ENCODE results near the gene ERAP2. TPM values are rescaled to one million over a fixed set of nuclear protein-coding genes. Genes with fewer than 3 reads are reported as not detected.
A peak's percentile ranks its signal among the peaks of the same experiment; 100 is the strongest.

ERAP2 gene
- polyA plus RNA-seq, 1 experiment = 2.5 TPM

DNA sequence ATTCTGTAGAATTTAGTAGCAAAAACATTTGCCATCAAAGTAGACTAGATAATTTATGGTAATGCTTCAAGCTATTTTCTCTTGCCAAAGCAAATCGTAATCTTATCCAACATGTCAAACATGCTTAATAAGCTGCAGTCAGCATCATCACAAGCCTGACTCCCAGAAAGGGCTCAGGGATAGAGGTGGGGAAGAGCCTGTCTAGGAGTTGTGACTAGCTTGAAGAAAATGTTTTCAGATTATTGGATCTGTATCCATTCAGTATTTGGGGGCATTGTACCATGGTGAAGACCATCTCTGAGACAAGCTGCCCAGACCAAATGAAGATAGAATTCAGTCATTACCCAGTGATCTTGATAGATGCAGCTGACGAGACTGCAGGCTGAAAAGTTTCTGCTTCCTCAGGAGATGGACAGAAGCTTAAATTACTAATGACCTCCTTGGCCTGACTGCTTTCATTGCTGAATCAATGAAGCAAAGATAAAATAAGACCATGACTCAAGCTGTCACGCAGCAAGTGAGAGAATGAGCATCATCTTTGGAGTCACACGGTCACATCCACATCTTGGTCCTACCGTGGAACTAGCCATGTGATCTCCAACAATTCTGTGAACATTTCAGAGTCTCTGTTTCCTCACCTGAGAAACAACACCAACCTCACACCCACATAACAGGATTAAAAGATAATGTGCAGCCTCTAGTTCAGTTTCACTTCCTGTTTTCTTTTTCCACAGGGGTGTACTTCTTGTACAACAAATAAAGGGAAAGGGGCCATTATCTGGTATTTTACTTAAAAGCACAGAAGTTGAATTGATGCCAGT lies 9.4 kb downstream of the ERAP2 start:
- ChIA-PET POLR2A (no interaction called here), CTCF (interaction anchor here (0.6 to 2.0 kb wide), 3 partner anchors 17 to 276 kb away, joined by 3 to 13 read pairs (median 3); no protein-coding TSS in a partner anchor)
- Histone ChIP-seq H3K27me3 (ENCODE audit: control insufficient read depth, insufficient read depth, low read length) (no peaks in the 10 kb centered on the region), H3K9me3 (ENCODE audit: control insufficient read depth, insufficient read depth, low read length) (no peaks in the 10 kb centered on the region), H3K4me3 (ENCODE audit: low read depth, low read length) (no peak overlapping the region), H3K27ac (ENCODE audit: low read depth, low read length) (no peak overlapping the region)
- DNase-seq (ENCODE audit: low read depth, low spot score) = no peak
- TF ChIP-seq, protein P1, sequence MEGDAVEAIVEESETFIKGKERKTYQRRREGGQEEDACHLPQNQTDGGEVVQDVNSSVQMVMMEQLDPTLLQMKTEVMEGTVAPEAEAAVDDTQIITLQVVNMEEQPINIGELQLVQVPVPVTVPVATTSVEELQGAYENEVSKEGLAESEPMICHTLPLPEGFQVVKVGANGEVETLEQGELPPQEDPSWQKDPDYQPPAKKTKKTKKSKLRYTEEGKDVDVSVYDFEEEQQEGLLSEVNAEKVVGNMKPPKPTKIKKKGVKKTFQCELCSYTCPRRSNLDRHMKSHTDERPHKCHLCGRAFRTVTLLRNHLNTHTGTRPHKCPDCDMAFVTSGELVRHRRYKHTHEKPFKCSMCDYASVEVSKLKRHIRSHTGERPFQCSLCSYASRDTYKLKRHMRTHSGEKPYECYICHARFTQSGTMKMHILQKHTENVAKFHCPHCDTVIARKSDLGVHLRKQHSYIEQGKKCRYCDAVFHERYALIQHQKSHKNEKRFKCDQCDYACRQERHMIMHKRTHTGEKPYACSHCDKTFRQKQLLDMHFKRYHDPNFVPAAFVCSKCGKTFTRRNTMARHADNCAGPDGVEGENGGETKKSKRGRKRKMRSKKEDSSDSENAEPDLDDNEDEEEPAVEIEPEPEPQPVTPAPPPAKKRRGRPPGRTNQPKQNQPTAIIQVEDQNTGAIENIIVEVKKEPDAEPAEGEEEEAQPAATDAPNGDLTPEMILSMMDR (IDR thresholded peaks at IDR 0.05; ENCODE audit: low read depth, low read length) = no peak

DNA sequence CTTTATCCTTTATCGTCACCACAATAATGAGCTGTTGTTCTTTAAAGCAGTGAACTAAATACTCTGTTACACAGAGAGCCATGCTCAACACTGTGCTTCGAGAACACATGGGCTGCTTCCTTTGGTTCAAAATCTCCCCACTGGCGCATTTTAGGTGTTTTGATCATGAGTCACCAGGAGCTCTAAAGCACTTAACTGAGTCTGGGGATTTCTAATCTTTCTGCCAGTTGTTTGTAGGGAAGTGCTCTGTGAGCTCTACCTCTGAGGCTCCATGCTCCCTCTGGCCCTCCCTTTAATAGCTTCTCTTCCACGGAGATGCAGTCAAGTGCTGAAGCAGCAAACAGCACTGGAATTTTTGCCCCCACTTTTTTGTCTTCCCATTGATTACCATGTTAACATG lies 17.0 kb downstream of the ERAP2 start:
- POLR2A ChIA-PET = no interaction called here

DNA sequence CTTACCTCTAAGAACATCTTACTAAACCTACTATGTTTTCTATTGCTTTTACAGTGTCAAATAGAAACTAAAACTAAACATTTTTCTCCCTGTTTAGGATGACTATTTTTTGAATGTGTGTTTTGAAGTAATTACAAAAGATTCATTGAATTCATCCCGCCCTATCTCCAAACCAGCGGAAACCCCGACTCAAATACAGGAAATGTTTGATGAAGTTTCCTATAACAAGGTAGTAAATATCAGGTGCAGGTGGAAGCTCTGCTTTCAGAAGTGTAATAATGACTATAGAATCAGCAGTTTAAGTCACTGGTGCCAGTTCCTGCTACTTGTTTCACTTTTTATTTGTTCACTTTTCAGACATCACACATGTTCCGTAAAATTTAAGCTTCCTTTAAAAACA lies 20.0 kb downstream of the ERAP2 start:
- no peak for DNase-seq (ENCODE audit: low read depth, low spot score)
- Histone ChIP-seq H3K9me3 (ENCODE audit: control insufficient read depth, insufficient read depth, low read length) (no peaks in the 10 kb centered on the region), H3K27me3 (ENCODE audit: control insufficient read depth, insufficient read depth, low read length) (no peaks in the 10 kb centered on the region), H3K4me3 (ENCODE audit: low read depth, low read length) (no peak overlapping the region), H3K27ac (ENCODE audit: low read depth, low read length) (no peak overlapping the region)
- CTCF ChIA-PET = interaction anchor here (0.6 to 1.0 kb wide), 3 partner anchors 27 to 285 kb away, joined by 3 to 4 read pairs (median 3); no protein-coding TSS in a partner anchor
- TF ChIP-seq, protein P1 (IDR thresholded peaks at IDR 0.05; ENCODE audit: low read depth, low read length) = no peak
- POLR2A ChIA-PET = no interaction called here

More for the DNA sequence above, 17.0 kb downstream of the ERAP2 start:
- CTCF ChIA-PET = interaction anchor here (1.2 to 2.1 kb wide), 2 partner anchors 24 to 103 kb away, joined by 3 to 9 read pairs; no protein-coding TSS in a partner anchor
- DNase-seq (ENCODE audit: low read depth, low spot score) = peak; percentile 45
- Histone ChIP-seq H3K9me3 (ENCODE audit: control insufficient read depth, insufficient read depth, low read length) (no peaks in the 10 kb centered on the region), H3K27ac (ENCODE audit: low read depth, low read length) (no peak overlapping the region), H3K4me3 (ENCODE audit: low read depth, low read length) (no peak overlapping the region), H3K27me3 (ENCODE audit: control insufficient read depth, insufficient read depth, low read length) (no peaks in the 10 kb centered on the region)
- TF ChIP-seq, protein P1 (IDR thresholded peaks at IDR 0.05; ENCODE audit: low read depth, low read length) = no peak

DNA sequence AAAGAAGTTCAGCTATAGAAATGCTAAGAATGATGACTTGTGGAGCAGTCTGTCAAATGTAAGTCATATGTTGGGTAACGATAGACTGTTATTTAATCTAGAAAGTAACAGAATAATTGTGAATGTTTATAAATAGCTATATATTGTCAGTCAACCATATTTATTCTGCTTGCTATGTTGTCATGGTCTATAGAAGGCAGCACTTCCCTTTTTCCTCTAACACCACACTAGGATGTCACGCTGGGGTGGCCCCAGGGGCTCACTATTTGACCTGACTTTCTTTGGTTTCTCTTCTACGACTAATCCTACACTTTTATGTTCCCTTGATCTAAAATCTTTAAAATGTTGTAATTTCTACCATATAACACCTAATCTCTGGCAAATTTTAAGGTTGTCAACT lies 20.5 kb downstream of the ERAP2 start:
- H3K27ac ChIP-seq (ENCODE audit: low read depth, low read length) = no peak overlapping the region
- DNase-seq (ENCODE audit: low read depth, low spot score) = no peak
- no peak overlapping the region for H3K4me3 ChIP-seq (ENCODE audit: low read depth, low read length)
- TF ChIP-seq, protein P1 (IDR thresholded peaks at IDR 0.05; ENCODE audit: low read depth, low read length) = no peak
- H3K9me3 ChIP-seq (ENCODE audit: control insufficient read depth, insufficient read depth, low read length) = no peaks in the 10 kb centered on the region
- CTCF ChIA-PET = interaction anchor here (0.6 to 1.0 kb wide), 3 partner anchors 27 to 284 kb away, joined by 3 to 4 read pairs (median 3); no protein-coding TSS in a partner anchor
- POLR2A ChIA-PET = no interaction called here
- H3K27me3 ChIP-seq (ENCODE audit: control insufficient read depth, insufficient read depth, low read length) = no peaks in the 10 kb centered on the region

DNA sequence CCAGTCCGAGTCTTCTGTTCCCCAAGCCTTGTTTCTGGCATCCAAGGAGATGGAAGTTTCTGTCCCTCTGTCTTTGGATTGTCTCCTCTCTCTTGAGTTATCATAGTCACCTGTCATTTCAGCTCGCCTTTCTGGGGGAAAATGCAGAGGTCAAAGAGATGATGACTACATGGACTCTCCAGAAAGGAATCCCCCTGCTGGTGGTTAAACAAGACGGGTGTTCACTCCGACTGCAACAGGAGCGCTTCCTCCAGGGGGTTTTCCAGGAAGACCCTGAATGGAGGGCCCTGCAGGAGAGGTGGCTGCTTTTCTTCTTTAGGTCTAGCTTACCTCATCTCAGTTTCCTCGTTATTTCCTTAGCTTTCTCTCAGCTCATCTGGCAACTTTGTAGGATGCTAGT lies 25.1 kb downstream of the ERAP2 start:
- H3K4me3 ChIP-seq (ENCODE audit: low read depth, low read length) = no peak overlapping the region
- CTCF ChIA-PET = interaction anchor here (1.1 to 1.3 kb wide), 2 partner anchors 96 to 260 kb away, joined by 3 to 5 read pairs; no protein-coding TSS in a partner anchor
- no peaks in the 10 kb centered on the region for H3K27me3 ChIP-seq (ENCODE audit: control insufficient read depth, insufficient read depth, low read length)
- H3K27ac ChIP-seq (ENCODE audit: low read depth, low read length) = no peak overlapping the region
- TF ChIP-seq, protein P1 (IDR thresholded peaks at IDR 0.05; ENCODE audit: low read depth, low read length) = no peak
- no peaks in the 10 kb centered on the region for H3K9me3 ChIP-seq (ENCODE audit: control insufficient read depth, insufficient read depth, low read length)
- DNase-seq (ENCODE audit: low read depth, low spot score) = no peak
- POLR2A ChIA-PET = no interaction called here

Measured in AG04450 (cell line).